ENCODE measurements around the gene CD177. TPM values are rescaled to one million over a fixed set of nuclear protein-coding genes. Genes with fewer than 3 reads are reported as not detected.
"Not testable (repeated sequence)": the region's sequence is repeated elsewhere in the genome, so short reads cannot be mapped to it uniquely, and the experiment has no call there.

The CD177 gene
- total and polyA plus RNA-seq, 7 donors: 0.03 to 1.1 (median 0.16) TPM; not detected in 2

DNA sequence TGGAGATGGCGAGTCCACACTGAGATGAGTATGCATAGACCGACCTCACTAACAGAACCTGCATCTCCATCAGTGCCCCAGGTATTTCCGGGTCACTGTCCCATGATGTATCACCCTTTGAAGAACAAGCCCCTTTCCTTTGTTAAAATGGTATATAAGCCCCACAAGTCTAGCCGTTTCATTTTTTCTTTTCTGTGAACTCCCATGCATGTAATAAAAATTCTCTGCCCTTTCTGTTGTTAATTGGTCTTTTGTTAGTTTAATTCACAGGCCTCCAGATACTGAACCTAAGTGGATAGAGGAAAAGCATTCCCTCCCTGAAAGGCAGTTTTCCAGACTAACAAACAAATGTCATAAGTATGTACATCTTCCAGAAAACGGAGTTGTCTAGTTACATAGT lies 15.0 kb upstream of the CD177 start:
- Histone ChIP-seq H3K27ac (no peak overlapping the region), H3K4me3 (no peak overlapping the region), H3K27me3 (ENCODE audit: insufficient read depth in 3 of 3, low read length in 2 of 3) (no peaks in the 10 kb centered on the region), H3K4me1 (no peaks in the 10 kb centered on the region), H3K9me3 (no peaks in the 10 kb centered on the region), H3K36me3 (ENCODE audit: insufficient read depth in 1 of 2, low read depth in 1 of 2) (no peaks in the 10 kb centered on the region)
- ATAC-seq (no peak), DNase-seq (no peak)
- 61 to 76% (median 70%) methylated on average over 5 of the region's 5 CpGs for WGBS, 3 donors
- intact Hi-C loops (cut with DNase I): no loop called here
- TF ChIP-seq, protein P1, sequence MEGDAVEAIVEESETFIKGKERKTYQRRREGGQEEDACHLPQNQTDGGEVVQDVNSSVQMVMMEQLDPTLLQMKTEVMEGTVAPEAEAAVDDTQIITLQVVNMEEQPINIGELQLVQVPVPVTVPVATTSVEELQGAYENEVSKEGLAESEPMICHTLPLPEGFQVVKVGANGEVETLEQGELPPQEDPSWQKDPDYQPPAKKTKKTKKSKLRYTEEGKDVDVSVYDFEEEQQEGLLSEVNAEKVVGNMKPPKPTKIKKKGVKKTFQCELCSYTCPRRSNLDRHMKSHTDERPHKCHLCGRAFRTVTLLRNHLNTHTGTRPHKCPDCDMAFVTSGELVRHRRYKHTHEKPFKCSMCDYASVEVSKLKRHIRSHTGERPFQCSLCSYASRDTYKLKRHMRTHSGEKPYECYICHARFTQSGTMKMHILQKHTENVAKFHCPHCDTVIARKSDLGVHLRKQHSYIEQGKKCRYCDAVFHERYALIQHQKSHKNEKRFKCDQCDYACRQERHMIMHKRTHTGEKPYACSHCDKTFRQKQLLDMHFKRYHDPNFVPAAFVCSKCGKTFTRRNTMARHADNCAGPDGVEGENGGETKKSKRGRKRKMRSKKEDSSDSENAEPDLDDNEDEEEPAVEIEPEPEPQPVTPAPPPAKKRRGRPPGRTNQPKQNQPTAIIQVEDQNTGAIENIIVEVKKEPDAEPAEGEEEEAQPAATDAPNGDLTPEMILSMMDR (IDR thresholded peaks at IDR 0.05): no peak

DNA sequence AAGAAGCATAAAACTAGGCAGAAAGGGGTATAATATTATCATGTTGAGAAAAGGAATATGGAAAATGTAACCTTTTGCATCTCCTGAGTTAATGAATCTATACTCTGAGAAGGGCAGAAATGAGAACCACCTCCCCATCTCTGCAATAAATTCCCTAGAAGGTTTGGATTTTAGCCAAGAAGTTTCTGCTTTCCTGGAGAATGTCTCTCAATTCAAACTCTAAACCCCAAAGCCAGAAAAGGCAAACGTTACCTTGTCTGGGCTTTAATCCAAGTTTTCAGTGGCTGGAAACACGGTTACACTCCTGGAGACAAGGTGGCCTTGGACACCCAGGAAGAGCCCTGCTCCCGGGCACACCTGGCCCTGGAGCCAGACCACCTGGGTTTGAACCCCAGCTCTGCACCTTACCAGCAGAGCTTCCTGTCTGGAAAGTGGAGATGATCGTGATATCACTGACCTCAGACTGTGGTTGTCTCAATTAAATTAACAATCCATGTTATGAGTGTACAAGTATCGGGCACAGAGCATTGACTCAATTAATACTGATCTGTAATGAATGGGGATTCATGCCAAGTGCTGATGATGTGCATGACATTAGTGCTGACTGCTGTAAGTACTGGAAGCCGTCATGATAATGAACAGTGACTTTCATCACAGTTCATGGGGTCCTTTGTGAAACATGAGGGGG lies 14.1 kb upstream of the CD177 start:
- intact Hi-C loops (cut with DNase I); H3K27me3 ChIP-seq (ENCODE audit: insufficient read depth in 3 of 3, low read length in 2 of 3); H3K4me3 ChIP-seq; H3K36me3 ChIP-seq (ENCODE audit: insufficient read depth in 1 of 2, low read depth in 1 of 2); ATAC-seq; H3K9me3 ChIP-seq; H3K4me1 ChIP-seq; DNase-seq; H3K27ac ChIP-seq: not testable (repeated sequence)
- WGBS, 3 donors: 48 to 50% (median 48%) methylated on average over 6 of the region's 6 CpGs

DNA sequence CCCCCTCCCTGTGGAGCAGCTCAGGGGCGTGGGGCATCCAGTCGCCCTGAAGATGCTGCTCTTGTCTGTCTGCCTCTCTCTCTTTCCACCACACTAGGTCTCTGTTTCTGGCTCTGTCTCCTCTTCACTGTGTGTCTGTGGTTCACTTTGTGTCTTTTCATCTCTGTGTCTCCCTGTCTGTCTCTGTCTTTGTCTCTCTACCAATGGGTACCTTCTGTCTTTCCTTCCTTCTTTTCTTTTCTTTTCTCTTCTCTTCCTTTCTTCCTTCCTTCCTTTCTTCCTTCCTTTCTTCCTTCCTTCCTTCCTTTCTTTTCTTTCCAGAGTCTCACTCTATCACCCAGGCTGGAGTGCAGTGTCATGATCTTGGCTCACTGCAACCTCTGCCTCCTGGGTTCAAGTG lies 13.4 kb upstream of the CD177 start:
- ATAC-seq; H3K27ac ChIP-seq; H3K27me3 ChIP-seq (ENCODE audit: insufficient read depth in 3 of 3, low read length in 2 of 3); DNase-seq; intact Hi-C loops (cut with DNase I); H3K9me3 ChIP-seq; H3K36me3 ChIP-seq (ENCODE audit: insufficient read depth in 1 of 2, low read depth in 1 of 2); H3K4me3 ChIP-seq; H3K4me1 ChIP-seq: not testable (repeated sequence)
- WGBS, 3 donors: 69 to 81% (median 70%) methylated on average over 2 of the region's 2 CpGs

DNA sequence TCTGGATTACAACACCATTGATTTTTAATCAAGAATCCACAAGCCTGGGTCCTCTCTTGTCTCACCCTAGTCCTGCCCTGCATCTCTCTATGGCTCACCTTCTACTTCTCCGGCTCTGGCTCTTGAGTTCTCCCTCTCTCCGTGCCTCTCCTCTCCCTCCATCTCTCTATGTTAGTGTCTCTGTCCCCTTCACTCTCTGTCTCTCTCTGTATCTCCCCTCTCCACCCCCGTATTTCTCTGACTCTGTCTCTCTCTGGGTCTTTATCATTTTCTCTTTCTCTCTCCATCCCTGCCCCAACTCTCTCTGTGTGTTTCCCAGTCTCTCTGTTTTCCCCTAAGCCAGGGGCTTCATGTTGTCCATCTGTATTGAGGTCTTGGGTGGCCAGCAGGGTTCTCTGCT lies 12.4 kb upstream of the CD177 start:
- H3K27ac ChIP-seq; DNase-seq; ATAC-seq; intact Hi-C loops (cut with DNase I); H3K4me1 ChIP-seq; H3K9me3 ChIP-seq; H3K36me3 ChIP-seq (ENCODE audit: insufficient read depth in 1 of 2, low read depth in 1 of 2); H3K27me3 ChIP-seq (ENCODE audit: insufficient read depth in 3 of 3, low read length in 2 of 3); H3K4me3 ChIP-seq: not testable (repeated sequence)
- WGBS, 3 donors: 64 to 86% (median 83%) methylated on average over 3 of the region's 3 CpGs

DNA sequence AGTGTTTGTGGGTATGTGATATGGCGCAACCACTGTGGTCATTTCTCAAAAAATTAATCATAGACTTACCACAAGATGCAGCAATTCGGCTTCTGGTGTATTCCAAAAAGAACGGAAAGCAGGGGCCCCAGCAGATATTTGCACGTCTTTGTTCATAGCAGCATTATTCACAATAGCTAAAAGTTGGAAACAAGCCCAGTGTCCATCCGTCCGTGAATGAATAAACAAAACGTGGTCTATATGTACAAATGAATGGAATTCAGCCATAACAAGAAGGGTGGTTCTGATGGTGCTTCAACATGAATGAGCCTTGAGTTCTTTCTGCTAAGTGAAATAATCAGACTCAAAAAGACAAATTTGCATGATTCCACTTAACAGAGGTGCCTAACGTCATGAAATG lies 11.4 kb upstream of the CD177 start:
- H3K27me3 ChIP-seq (ENCODE audit: insufficient read depth in 3 of 3, low read length in 2 of 3); H3K4me1 ChIP-seq; intact Hi-C loops (cut with DNase I); H3K9me3 ChIP-seq; H3K4me3 ChIP-seq; ATAC-seq; H3K36me3 ChIP-seq (ENCODE audit: insufficient read depth in 1 of 2, low read depth in 1 of 2); H3K27ac ChIP-seq; DNase-seq: not testable (repeated sequence)
- WGBS, 3 donors: 44 to 45% (median 44%) methylated on average over 8 of the region's 8 CpGs

DNA sequence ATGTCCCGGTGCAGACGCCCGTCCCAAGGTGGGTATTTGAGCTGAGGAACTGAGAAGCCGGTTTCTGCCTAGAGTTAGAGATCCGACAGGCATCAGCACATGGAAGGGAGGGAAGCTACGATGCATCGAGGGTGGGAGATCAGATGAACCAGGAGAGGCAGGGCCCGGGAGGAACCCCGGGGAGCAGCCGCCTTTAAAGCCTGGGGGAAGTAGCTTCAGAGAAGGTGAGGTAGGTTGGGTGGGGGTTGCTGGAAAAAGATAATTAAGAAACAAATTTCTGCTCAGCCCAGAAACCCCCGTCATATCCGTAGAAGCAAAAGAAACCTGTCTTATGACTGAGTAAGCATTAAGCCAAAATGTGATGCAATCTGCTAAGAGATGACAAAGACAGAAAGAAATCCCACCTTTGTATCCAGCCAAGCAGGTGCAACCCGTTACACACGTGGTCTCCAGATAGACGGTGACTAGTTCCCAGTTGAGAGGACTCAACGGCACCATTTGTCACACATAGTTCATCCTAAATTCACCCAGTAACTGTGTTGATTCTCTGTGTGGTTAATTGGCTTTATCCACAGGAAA lies 9.1 kb upstream of the CD177 start:
- H3K27me3 ChIP-seq (ENCODE audit: insufficient read depth in 3 of 3, low read length in 2 of 3); H3K9me3 ChIP-seq; H3K4me1 ChIP-seq; H3K36me3 ChIP-seq (ENCODE audit: insufficient read depth in 1 of 2, low read depth in 1 of 2); H3K4me3 ChIP-seq; H3K27ac ChIP-seq; intact Hi-C loops (cut with DNase I); DNase-seq; ATAC-seq: not testable (repeated sequence)
- 68 to 72% (median 69%) methylated on average over 16 of the region's 16 CpGs for WGBS, 3 donors

DNA sequence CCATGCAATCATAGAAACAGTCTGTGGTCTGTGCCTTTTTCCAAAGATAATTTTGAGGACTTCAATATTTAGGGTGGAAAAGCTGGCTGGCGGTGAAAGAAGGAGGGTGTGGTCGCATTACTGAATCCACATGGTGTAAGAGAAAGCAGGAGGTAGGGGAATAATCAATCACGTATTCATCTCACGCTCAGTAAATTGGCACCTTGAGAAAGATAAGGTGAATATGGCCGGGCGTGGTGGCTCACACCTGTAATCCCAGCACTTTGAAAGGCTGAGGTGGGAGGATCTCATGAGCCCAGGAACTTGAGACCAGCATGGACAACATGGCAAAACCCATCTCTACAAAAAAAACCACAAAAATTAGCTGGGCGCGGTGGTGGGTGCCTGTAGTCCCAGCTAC lies 3.7 kb upstream of the CD177 start:
- H3K9me3 ChIP-seq; H3K4me3 ChIP-seq; DNase-seq; H3K27ac ChIP-seq; intact Hi-C loops (cut with DNase I); H3K27me3 ChIP-seq (ENCODE audit: insufficient read depth in 3 of 3, low read length in 2 of 3); H3K36me3 ChIP-seq (ENCODE audit: insufficient read depth in 1 of 2, low read depth in 1 of 2); ATAC-seq; H3K4me1 ChIP-seq: not testable (repeated sequence)
- WGBS, 3 donors: 87 to 90% (median 88%) methylated on average over 8 of the region's 8 CpGs

Measured in psoas muscle (tissue), 8 donors.